GM19023 (cell line): ENCODE measurements around the gene FAM47E.
A peak's percentile ranks its signal among the peaks of the same experiment; 100 is the strongest.

Experiments used
- ATAC-seq: cut with Tn5 transposase; IDR thresholded peaks from one replicate; pipeline ENCODE4 v1.9.1; 2021; ENCODE audit warnings: mild to moderate bottlenecking, moderate library complexity; ENCODE audit not compliant: unreplicated experiment

Gene FAM47E

GRCh38 chr4:76298227-76298626, 46.7 kb downstream of the FAM47E start:
- ATAC-seq, result no peak

- no peak for ATAC-seq
Measured at GRCh38 chr4:76300012-76300411, 48.5 kb downstream of the FAM47E start.

GRCh38 chr4:76301068-76301774, 49.7 kb downstream of the FAM47E start:
- ATAC-seq, result peak; percentile 99

- ATAC-seq, result no peak
Measured at GRCh38 chr4:76301775-76302162, 50.2 kb downstream of the FAM47E start.

DNA sequence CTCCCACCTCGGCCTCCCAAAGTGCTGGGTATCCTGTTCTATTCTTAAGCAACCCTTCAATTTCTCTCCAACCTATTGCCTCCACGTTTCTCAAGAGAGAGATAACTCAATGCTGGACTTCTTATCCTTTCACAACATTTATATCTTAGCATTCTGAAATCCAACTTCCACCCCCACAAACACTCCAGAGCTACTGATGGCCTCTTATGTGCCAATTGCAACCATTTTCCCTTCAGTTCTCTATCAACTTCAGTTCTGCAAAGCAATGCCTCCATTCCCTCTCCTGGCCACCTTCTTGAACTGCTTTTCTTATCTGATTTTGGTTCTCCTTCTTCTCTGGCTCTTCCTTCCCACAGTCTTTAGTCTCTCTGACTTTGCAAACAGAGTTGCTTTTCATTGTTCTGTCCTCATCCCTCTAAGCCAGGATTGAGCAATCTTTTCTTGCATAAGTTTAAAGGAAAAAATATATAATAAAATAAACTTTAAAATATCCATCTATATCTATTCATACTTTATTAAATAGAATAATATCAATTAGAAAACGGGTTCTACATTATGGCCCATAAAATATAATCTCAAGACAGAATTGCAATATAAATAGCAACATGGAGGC, 51.4 kb downstream of the FAM47E start:
- no peak for ATAC-seq

GRCh38 chr4:76305033-76305687, 53.6 kb downstream of the FAM47E start:
- ATAC-seq, result no peak

DNA sequence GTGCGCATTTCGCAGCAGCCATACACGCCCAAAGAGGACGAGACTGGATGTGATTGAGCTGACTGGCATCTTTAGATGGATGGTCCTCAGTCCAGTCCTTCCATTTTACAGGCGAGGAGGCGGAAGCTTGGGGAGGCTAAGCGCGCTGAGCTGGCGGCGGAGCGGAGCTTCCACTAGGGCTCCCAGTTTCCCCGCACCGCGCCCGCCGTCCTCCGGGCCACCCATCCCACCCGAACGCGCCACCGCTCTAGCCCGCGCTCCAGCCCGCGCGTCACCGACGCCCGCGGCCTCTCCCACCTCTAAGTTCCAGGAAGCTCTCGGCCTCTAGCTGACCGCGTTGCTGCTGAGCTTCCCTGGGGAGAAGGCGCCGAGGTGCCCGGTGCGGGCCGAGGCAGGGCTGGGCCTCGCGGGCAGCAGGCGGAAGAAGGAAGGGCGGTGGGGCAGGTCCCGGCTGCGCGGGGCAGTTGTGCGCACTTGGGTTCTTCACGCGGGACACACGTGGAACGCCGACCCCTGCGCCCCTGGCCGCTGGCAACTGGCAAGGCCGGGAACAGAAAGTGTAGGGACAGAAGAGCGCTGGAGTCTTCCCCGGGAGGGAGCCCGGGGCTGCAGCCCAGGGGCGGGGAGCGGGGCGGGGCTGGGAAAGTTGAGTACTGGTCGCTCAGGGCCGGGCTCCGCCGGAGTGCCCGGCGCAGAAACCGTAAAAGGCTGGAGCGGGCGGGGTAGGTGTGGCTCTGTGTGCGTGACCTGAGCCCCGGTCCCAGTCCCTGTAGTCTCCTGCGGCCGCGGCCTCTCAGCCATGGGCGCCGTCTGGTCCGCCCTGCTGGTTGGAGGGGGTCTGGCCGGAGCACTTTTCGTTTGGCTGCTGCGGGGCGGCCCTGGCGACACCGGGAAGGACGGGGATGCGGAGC, 54.7 kb downstream of the FAM47E start, which contains the start of gene STBD1:
STBD1 (plus strand) TSS at position 763 of the 911 bp plus-strand sequence; CDS start at position 800, 37 bp downstream.
- ATAC-seq, result peak; percentile 46

DNA sequence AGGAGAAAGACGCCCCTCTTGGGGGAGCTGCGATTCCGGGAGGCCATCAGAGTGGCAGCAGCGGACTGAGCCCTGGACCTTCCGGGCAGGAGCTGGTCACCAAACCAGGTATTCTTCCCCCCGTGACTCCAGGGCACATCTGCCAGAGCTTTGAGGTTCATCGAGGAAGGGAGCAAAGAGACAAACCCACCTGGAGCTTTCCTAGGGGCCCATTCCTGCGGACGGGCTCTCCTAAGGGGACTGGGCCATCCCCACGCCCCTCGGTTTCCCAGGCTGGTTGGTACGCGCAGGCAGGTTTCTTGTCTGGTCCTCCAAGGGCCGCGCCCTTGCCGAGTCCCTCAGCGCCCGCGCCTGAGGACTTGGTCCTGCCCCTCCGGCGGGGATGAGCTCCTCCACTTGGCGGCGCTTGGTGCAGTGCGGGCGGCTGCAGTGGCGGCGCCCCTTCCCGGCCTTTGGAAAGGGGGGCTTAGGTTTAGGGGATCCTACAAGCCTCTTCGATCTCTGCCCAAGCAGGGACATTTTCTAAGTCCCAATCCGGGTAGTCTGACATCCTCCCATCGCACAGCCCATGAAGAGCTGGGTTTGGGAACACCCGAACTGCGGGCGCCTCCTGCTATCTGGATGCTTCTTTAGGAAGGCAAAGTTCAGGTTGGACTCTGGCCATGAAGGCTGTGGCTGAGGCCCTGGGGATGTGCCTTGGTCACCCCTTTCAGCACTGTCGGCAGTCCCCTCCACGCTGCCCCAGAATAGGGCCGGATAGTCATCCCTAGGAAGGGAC, 55.5 kb downstream of the FAM47E start:
- no peak for ATAC-seq

GRCh38 chr4:76307660-76308014, 56.1 kb downstream of the FAM47E start:
- no peak for ATAC-seq

GRCh38 chr4:76308548-76308947, 57.0 kb downstream of the FAM47E start:
- ATAC-seq, result no peak

DNA sequence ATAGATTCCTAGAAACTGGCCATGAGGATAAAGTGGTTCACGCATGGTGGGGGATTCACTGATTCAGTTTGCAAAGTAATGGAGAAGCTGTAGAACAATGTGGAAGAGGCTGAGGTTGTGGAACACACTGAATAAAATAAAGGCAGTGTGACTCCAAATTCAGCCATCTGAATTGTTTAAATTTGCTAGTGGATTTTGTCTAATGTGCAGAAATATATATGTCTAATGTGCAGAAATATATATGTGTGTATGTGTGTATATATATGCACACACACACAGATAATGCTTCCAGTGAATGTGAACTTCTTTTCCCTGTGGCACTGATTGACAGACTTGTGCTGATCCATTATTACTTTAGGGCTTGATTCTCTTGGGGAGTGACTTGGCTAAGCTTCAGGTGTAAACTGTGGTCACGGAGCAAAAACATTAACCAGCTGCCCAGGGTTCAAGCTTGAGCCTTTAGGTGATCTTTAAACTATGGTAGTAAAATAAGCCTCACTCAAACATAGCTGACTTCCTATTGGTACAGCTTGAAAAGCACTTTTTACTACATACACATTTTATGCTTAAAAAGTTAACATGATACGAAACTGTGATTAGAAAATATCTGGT, 58.5 kb downstream of the FAM47E start:
- ATAC-seq, result no peak

DNA sequence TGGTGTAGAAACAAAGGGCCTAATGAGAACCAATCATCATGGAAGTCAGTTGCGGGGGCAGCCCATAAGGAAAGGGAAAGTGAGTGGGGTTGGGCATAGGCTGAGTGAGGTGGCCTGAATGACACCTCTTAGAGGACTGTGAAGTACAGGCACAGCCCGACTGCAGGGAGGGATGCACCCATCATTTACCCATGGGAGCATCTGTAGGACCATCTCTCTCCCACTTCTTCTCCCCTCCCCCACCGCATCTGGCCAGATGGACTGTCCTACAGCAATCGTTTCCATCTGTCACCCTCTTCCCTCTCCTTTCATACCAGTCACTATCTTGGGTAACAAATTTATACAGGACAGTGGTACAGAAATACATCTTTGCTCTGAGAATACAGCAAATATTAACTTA, 59.2 kb downstream of the FAM47E start:
- no peak for ATAC-seq

- no peak for ATAC-seq
Measured at GRCh38 chr4:76311896-76312331, 60.4 kb downstream of the FAM47E start.

DNA sequence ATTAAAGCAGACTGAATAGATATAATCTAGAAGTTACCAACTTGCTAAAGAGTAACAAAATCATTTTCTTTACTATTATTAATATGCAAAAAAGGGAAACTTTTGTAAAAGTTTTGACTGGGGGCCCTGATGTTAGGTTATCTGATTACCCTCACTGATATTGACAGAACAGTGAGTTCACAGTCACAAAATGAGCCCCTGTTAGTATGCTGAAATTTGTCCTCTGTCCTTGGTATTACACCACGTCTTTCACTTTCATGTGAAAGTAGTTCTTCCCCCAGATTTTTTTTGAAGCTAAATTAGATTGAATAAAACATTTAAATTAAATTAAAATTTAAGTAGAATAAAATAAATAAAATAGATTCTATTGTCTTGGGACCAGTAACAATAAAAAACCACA, 60.9 kb downstream of the FAM47E start:
- ATAC-seq, result no peak

- no peak for ATAC-seq
Measured at GRCh38 chr4:76313547-76313946, 62.0 kb downstream of the FAM47E start.

DNA sequence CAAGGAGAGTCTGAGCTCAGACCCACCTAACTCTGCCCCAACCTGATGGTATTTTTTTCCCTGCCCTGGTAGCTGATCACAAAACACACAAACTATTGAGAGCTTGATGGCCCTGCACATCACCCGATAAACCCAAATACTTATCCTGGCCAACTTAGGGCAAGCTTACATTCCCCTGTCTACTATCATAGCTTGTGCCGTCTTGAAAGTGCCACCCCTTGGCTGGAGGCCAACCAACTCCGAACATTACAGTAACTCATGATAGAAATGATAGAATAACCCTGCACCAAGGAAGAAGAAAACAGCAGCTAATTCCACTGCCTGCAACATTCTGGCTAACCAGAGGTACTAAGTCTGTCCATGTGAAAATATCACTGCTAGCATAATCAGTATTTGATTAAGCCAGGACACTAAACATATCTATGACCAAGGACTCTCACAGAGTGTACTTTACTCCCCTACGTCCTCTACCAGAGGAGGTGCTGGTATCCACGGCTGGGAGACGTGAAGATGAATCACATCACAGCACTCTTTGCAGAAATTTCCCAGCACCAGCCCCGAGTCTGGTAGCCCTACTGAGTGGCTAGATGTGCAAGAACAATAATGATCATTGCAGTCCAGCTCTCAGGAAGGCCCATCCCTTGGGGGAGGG, 63.9 kb downstream of the FAM47E start:
- ATAC-seq, result no peak

DNA sequence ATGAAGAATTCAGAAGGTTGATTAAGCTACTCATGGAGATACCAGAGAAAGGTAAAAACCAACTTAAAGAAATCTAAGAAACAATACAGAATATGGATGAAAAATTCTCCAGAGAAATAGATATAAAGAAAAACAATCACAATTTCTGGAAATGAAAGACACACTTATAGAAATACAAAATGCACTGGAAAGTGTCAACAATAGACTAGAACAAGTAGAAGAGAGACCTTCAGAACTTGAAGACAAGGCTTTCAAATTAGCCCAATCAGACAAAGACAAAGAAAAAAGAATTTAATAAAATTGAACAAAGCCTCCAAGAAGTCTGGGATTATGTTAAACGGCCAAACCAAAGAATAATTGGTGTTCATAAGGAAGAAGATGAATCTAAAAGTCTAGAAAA, 64.6 kb downstream of the FAM47E start:
- no peak for ATAC-seq

- ATAC-seq, result no peak
Measured at GRCh38 chr4:76322236-76322635, 70.7 kb downstream of the FAM47E start.

- ATAC-seq, result no peak
Measured at GRCh38 chr4:76325072-76325471, 73.6 kb downstream of the FAM47E start.
